Tibial artery (tissue), 4 donors: Measurements from ENCODE around the gene CDKN2B-AS1.

Source experiments
- DNase-seq, 2 donors: peaks; one replicate each; pipeline ENCODE4 v3.0.0-alpha.2; 2019
- H3K27ac ChIP-seq, 2 donors: fragments of 200-600 bp; sonication (generic) in 1 of 2; 1 replicate in 1 of 2; 2 replicates in 1 of 2; pipeline ENCODE4 v1.5.1; 2018 to 2019; ENCODE audit warnings: mild to moderate bottlenecking in 1 of 2
- H3K27me3 ChIP-seq, 2 donors: fragments of 200-600 bp; sonication (generic) in 1 of 2; one replicate each; pipeline versions ENCODE4 v1.5.1 to v1.6.0; 2016 to 2019
- H3K36me3 ChIP-seq, 3 donors: fragments of 200-600 bp; sonication (generic) in 2 of 3; one replicate each; pipeline ENCODE4 v1.5.1; 2016 to 2019; ENCODE audit warnings: mild to moderate bottlenecking in 2 of 3
- H3K4me1 ChIP-seq, 4 donors: fragments of 200-600 bp; sonication (generic) in 2 of 4; 1 replicate in 3 of 4; 2 replicates in 1 of 4; pipeline ENCODE4 v1.5.1; 2016 to 2019
- H3K4me3 ChIP-seq, 2 donors: fragments of 200-600 bp; sonication (generic) in 1 of 2; 1 replicate in 1 of 2; 2 replicates in 1 of 2; pipeline ENCODE4 v1.5.1; 2018 to 2019; ENCODE audit warnings: mild to moderate bottlenecking in 2 of 2
- H3K9me3 ChIP-seq, 3 donors: fragments of 200-600 bp; sonication (generic) in 1 of 3; one replicate each; pipeline ENCODE4 v1.5.1; 2016 to 2019
- intact Hi-C: fragments of 100-400 bp; cut with DNase I; formaldehyde crosslinking; loops from one replicate; pipeline ENCODE4 v1.15.0; 2023; ENCODE audit warnings: low total_unique reads
- TF ChIP-seq, protein P1 (sequence below), 2 experiments: fragments of 200-600 bp in 1 of 2; fragments of 450-650 bp in 1 of 2; IDR thresholded peaks; one replicate each; pipeline ENCODE4 v1.5.1; 2017 to 2019; ENCODE audit warnings: antibody characterized with exemption in 2 of 2, mild to moderate bottlenecking in 1 of 2, moderate library complexity in 1 of 2

Gene CDKN2B-AS1

DNA sequence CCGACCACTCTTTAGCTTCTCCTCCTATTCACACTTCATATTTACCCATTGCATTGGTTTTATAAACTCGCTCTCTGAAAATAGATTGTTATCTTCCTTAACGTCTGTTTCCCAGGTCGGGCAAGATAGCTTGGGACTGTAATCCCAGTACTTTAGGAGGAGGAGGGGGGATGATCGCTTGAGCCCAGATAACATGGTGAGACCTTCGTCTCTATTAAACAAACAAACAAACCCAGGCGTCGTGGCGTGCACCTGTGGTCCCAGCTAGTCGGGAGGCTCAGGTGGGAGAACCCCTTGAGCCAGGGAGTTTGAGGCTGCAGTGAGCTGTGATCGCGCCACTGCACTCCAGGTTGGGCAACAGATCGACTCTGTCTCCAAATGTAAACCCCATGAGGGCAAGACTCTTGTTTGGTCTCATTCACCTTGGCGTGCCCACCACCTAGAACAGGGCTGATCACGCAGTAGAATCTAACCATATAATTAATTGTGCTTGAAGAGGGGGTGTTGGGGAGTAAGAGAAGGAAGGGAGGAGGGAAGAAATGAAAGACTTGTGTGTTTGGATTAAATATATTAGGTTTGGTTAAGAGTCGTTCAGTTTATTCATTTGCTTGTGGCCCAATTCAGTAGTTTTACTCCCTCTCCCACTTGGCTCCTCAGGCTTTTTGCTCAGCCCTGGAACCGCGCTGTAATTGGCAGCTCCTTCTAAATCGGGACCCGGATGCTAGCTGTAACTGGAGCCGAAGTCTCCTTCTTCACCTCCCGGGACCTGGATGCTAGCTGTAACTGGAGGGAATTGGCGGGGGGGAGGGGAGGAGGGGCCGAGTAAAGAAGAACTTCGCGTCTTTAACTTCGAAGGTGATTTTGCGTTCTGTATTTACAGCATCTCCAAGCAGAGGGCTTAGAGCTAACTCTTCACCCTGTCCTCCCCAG, 25.3 kb upstream of the CDKN2B-AS1 start:
- intact Hi-C loops, result no loop called here
- Histone ChIP-seq H3K4me1 (peaks cover 0 to 26% (median 10%) of the 10 kb centered on the region in 4 donors), H3K27ac (no peak overlapping the region), H3K9me3 (peaks cover 0 to 8% (median 3%) of the 10 kb centered on the region in 3 donors), H3K27me3 (peaks cover 4 to 99% of the 10 kb centered on the region in 2 donors), H3K36me3 (no peaks in the 10 kb centered on the region), H3K4me3 (no peak overlapping the region)
- DNase-seq, result no peak
- TF ChIP-seq, protein P1, sequence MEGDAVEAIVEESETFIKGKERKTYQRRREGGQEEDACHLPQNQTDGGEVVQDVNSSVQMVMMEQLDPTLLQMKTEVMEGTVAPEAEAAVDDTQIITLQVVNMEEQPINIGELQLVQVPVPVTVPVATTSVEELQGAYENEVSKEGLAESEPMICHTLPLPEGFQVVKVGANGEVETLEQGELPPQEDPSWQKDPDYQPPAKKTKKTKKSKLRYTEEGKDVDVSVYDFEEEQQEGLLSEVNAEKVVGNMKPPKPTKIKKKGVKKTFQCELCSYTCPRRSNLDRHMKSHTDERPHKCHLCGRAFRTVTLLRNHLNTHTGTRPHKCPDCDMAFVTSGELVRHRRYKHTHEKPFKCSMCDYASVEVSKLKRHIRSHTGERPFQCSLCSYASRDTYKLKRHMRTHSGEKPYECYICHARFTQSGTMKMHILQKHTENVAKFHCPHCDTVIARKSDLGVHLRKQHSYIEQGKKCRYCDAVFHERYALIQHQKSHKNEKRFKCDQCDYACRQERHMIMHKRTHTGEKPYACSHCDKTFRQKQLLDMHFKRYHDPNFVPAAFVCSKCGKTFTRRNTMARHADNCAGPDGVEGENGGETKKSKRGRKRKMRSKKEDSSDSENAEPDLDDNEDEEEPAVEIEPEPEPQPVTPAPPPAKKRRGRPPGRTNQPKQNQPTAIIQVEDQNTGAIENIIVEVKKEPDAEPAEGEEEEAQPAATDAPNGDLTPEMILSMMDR (IDR thresholded peaks at IDR 0.05), result no peak

DNA sequence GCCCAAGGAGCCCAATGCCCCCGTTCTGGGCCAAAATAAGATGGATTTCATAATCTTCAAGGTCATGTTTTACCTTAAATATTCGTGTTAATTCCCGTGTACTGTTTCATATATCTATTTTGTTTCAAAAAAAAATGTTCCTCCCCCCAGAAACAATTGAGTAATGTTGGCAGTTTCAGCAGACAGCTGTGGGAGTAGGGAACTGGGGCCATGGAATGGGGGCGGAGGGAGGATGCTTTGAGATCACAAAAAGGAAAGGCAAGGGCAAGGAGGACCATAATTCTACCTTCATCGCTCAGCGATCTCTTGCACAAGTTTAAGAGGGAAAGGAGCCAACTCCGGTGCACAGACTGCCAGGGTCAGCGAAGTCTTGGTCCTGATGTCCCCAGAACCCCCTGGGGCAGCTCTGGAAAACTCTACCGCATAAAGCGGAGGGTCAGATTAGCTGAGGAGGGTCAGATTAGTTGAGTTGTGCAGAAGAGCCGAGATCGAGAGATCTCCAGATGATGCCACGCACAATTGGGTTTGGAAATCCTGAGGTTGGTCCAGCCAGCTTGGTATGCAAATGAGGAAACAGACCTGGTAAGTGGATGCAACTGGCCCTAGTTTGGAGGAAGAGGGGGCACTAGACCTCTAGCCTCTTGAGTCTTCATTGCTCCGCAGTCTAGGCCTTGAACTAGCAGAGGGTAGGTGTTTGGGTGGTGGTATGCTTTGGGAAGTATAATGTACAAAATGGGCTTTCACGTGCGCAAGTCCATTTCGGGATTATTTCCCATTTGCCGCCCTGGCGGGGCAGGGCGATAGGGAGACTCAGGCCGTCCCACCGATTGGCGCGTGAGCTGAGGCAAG, 24.4 kb upstream of the CDKN2B-AS1 start:
- Histone ChIP-seq H3K36me3 (no peaks in the 10 kb centered on the region), H3K9me3 (peaks cover 0 to 4% (median 3%) of the 10 kb centered on the region in 3 donors), H3K27me3 (peaks cover 4 to 100% of the 10 kb centered on the region in 2 donors), H3K27ac (no peak overlapping the region), H3K4me1 (peaks cover 0 to 30% (median 17%) of the 10 kb centered on the region in 4 donors), H3K4me3 (no peak overlapping the region)
- DNase-seq, result no peak
- TF ChIP-seq, protein P1 (IDR thresholded peaks at IDR 0.05), result no peak
- intact Hi-C loops, result loop anchor here (5.0 kb wide), 1 partner anchor 122 kb away; no protein-coding TSS in a partner anchor

DNA sequence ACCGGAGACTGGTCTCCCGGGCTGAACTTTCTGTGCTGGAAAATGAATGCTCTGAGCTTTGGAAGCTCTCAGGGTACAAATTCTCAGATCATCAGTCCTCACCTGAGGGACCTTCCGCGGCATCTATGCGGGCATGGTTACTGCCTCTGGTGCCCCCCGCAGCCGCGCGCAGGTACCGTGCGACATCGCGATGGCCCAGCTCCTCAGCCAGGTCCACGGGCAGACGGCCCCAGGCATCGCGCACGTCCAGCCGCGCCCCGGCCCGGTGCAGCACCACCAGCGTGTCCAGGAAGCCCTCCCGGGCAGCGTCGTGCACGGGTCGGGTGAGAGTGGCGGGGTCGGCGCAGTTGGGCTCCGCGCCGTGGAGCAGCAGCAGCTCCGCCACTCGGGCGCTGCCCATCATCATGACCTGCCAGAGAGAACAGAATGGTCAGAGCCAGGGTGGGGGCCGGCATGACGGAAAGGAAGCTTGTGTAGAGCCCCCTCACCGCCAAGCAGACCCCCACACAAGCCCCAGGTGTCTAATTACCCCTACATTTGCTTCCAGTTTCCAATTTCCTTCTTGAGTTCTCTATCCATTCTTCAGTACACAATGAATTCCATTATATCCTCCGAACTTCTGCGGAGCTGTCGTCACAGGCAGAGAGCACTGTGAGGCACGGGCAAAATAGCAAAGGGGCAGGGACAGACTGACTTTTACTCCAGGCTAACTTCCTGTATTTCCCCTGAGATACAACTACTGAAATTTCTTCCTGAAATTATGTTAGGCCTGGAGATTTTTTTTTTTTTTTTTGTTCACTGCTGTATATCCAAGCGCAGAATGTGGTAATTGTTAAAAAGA, 23.6 kb upstream of the CDKN2B-AS1 start:
- peaks cover 0 to 28% (median 16%) of the 10 kb centered on the region in 4 donors for H3K4me1 ChIP-seq
- no peak for DNase-seq
- intact Hi-C loops, result loop anchor here (5.0 kb wide), 1 partner anchor 121 kb away; no protein-coding TSS in a partner anchor
- TF ChIP-seq, protein P1 (IDR thresholded peaks at IDR 0.05), result no peak
- no peaks in the 10 kb centered on the region for H3K36me3 ChIP-seq
- H3K27me3 ChIP-seq, result peaks cover 4 to 100% of the 10 kb centered on the region in 2 donors
- H3K27ac ChIP-seq, result no peak overlapping the region
- peaks cover 0 to 4% (median 3%) of the 10 kb centered on the region in 3 donors for H3K9me3 ChIP-seq
- no peak overlapping the region for H3K4me3 ChIP-seq

DNA sequence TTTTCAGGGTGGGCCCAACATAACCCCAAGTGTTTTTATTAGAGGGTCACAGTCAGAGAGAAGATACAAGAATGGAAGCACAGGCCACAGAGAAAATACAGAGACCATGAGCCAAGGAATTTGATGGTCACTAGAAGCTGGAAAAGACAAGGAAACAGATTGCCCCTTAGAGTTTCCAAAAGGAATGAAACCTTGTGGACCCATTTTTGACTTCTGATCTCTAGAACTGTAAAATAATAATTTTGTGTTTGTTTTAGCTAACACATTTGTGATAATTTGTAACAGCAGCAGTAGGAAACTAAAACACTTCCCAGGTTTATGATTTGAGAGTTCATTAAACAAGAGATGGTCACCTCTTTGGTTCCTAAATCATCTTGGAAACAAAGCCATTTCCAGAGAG, 22.2 kb upstream of the CDKN2B-AS1 start:
- peaks cover 0 to 4% (median 0%) of the 10 kb centered on the region in 3 donors for H3K9me3 ChIP-seq
- no peak overlapping the region for H3K27ac ChIP-seq
- DNase-seq, result no peak
- peaks cover 4 to 100% of the 10 kb centered on the region in 2 donors for H3K27me3 ChIP-seq
- intact Hi-C loops, result loop anchor here (5.0 kb wide), 1 partner anchor 120 kb away; no protein-coding TSS in a partner anchor
- H3K4me3 ChIP-seq, result no peak overlapping the region
- TF ChIP-seq, protein P1 (IDR thresholded peaks at IDR 0.05), result no peak
- H3K4me1 ChIP-seq, result peaks cover 0 to 28% (median 16%) of the 10 kb centered on the region in 4 donors
- H3K36me3 ChIP-seq, result no peaks in the 10 kb centered on the region
